ENCODE measurements around the gene COQ5. TPM values are rescaled to one million over a fixed set of nuclear protein-coding genes. Genes with fewer than 3 reads are reported as not detected.
"Not testable (repeated sequence)": the region's sequence is repeated elsewhere in the genome, so short reads cannot be mapped to it uniquely, and the experiment has no call there.

COQ5 gene
- total RNA-seq, 1 donor from 2014 or later, result 28.0 TPM

GRCh38 chr12:120500581-120500980 lies 28.4 kb downstream of the COQ5 start:
- Mint-ChIP-seq H3K27me3 (no peaks in the 10 kb centered on the region), H3K4me3 (no peak overlapping the region), H3K4me1 (peaks cover 23% of the 10 kb centered on the region), H3K9me3 (no peaks in the 10 kb centered on the region), H3K36me3 (ENCODE audit: low read depth) (peaks cover 58% of the 10 kb centered on the region), H3K27ac (no peak overlapping the region)
- DNase-seq, result no peak
- intact Hi-C loops (cut with micrococcal nuclease), result no loop called here

- H3K4me1 Mint-ChIP-seq, result peaks cover 31% of the 10 kb centered on the region
- no peak for DNase-seq
- no peaks in the 10 kb centered on the region for H3K27me3 Mint-ChIP-seq
- H3K27ac Mint-ChIP-seq, result no peak overlapping the region
- H3K4me3 Mint-ChIP-seq, result no peak overlapping the region
- H3K9me3 Mint-ChIP-seq, result no peaks in the 10 kb centered on the region
- H3K36me3 Mint-ChIP-seq (ENCODE audit: low read depth), result peaks cover 57% of the 10 kb centered on the region
- intact Hi-C loops (cut with micrococcal nuclease), result no loop called here
Measured at GRCh38 chr12:120498870-120499515, 30.0 kb downstream of the COQ5 start.

GRCh38 chr12:120497524-120498150 lies 31.3 kb downstream of the COQ5 start:
- DNase-seq, result no peak
- H3K9me3 Mint-ChIP-seq, result no peaks in the 10 kb centered on the region
- peaks cover 45% of the 10 kb centered on the region for H3K36me3 Mint-ChIP-seq (ENCODE audit: low read depth)
- H3K4me1 Mint-ChIP-seq, result peaks cover 31% of the 10 kb centered on the region
- peak overlapping the region; percentile 16 for H3K27ac Mint-ChIP-seq
- H3K27me3 Mint-ChIP-seq, result no peaks in the 10 kb centered on the region
- peak overlapping the region; percentile 94 for H3K4me3 Mint-ChIP-seq
- intact Hi-C loops (cut with micrococcal nuclease), result loop anchor here (2.0 kb wide), 4 partner anchors 37 to 83 kb away; partner anchors contain the start of genes COX6A1, GATC, POP5 and RNF10

GRCh38 chr12:120496413-120497340 lies 32.3 kb downstream of the COQ5 start:
- Mint-ChIP-seq H3K27me3 (no peaks in the 10 kb centered on the region), H3K27ac (peak overlapping the region; percentile 82), H3K36me3 (ENCODE audit: low read depth) (peaks cover 40% of the 10 kb centered on the region), H3K4me1 (peaks cover 31% of the 10 kb centered on the region), H3K9me3 (no peaks in the 10 kb centered on the region), H3K4me3 (peak overlapping the region; percentile 94)
- peak; percentile 82 for DNase-seq
- intact Hi-C loops (cut with micrococcal nuclease), result loop anchor here (1.0 to 2.0 kb wide), 6 partner anchors 27 to 191 kb away; partner anchors contain the start of genes COX6A1, GATC, MLEC and POP5

GRCh38 chr12:120495731-120496412 lies 33.1 kb downstream of the COQ5 start, which contains the start of gene DYNLL1:
DYNLL1 (plus strand) TSS chr12:120496113; CDS start chr12:120496422, 309 bp downstream.
- Mint-ChIP-seq H3K36me3 (ENCODE audit: low read depth) (peaks cover 38% of the 10 kb centered on the region), H3K27ac (peak within 1 kb of the TSS; percentile 82), H3K4me1 (peaks cover 31% of the 10 kb centered on the region), H3K9me3 (no peaks in the 10 kb centered on the region), H3K4me3 (peak within 1 kb of the TSS; percentile 94), H3K27me3 (no peaks in the 10 kb centered on the region)
- peak; percentile 100 for DNase-seq
- intact Hi-C loops (cut with micrococcal nuclease), result loop anchor here (1.0 to 2.0 kb wide), 6 partner anchors 27 to 191 kb away; partner anchors contain the start of genes COX6A1, GATC, MLEC and POP5

GRCh38 chr12:120495186-120495730 lies 33.7 kb downstream of the COQ5 start:
- Mint-ChIP-seq H3K9me3 (no peaks in the 10 kb centered on the region), H3K4me1 (peaks cover 26% of the 10 kb centered on the region), H3K36me3 (ENCODE audit: low read depth) (peaks cover 32% of the 10 kb centered on the region), H3K4me3 (peak overlapping the region; percentile 94), H3K27me3 (no peaks in the 10 kb centered on the region), H3K27ac (peak overlapping the region; percentile 69)
- no peak for DNase-seq
- intact Hi-C loops (cut with micrococcal nuclease), result no loop called here

GRCh38 chr12:120490833-120491512 lies 38.0 kb downstream of the COQ5 start:
- H3K9me3 Mint-ChIP-seq, result no peaks in the 10 kb centered on the region
- intact Hi-C loops (cut with micrococcal nuclease), result no loop called here
- DNase-seq, result no peak
- peaks cover 11% of the 10 kb centered on the region for H3K4me1 Mint-ChIP-seq
- peaks cover 7% of the 10 kb centered on the region for H3K36me3 Mint-ChIP-seq (ENCODE audit: low read depth)
- H3K4me3 Mint-ChIP-seq, result no peak overlapping the region
- H3K27ac Mint-ChIP-seq, result no peak overlapping the region
- H3K27me3 Mint-ChIP-seq, result no peaks in the 10 kb centered on the region

GRCh38 chr12:120490325-120490724 lies 38.6 kb downstream of the COQ5 start:
- Mint-ChIP-seq H3K36me3 (ENCODE audit: low read depth) (peaks cover 5% of the 10 kb centered on the region), H3K4me1 (peaks cover 10% of the 10 kb centered on the region), H3K27ac (no peak overlapping the region), H3K27me3 (no peaks in the 10 kb centered on the region), H3K9me3 (no peaks in the 10 kb centered on the region), H3K4me3 (no peak overlapping the region)
- no peak for DNase-seq
- intact Hi-C loops (cut with micrococcal nuclease), result no loop called here

GRCh38 chr12:120489018-120489417 lies 39.9 kb downstream of the COQ5 start:
- Mint-ChIP-seq H3K9me3 (no peaks in the 10 kb centered on the region), H3K36me3 (ENCODE audit: low read depth) (peaks cover 2% of the 10 kb centered on the region), H3K4me1 (peaks cover 3% of the 10 kb centered on the region), H3K4me3 (no peak overlapping the region), H3K27me3 (no peaks in the 10 kb centered on the region), H3K27ac (no peak overlapping the region)
- no peak for DNase-seq
- intact Hi-C loops (cut with micrococcal nuclease), result no loop called here

GRCh38 chr12:120488057-120488640 lies 40.8 kb downstream of the COQ5 start:
- peaks cover 3% of the 10 kb centered on the region for H3K4me1 Mint-ChIP-seq
- H3K27ac Mint-ChIP-seq, result no peak overlapping the region
- intact Hi-C loops (cut with micrococcal nuclease), result no loop called here

GRCh38 chr12:120487552-120487951 lies 41.4 kb downstream of the COQ5 start:
- H3K4me3 Mint-ChIP-seq, H3K27me3 Mint-ChIP-seq: not testable (repeated sequence)

More at GRCh38 chr12:120488057-120488640, 40.8 kb downstream of the COQ5 start:
- peaks cover 2% of the 10 kb centered on the region for H3K36me3 Mint-ChIP-seq (ENCODE audit: low read depth)
- no peaks in the 10 kb centered on the region for H3K9me3 Mint-ChIP-seq
- H3K27me3 Mint-ChIP-seq, result no peaks in the 10 kb centered on the region
- no peak overlapping the region for H3K4me3 Mint-ChIP-seq
- DNase-seq, result no peak

More at GRCh38 chr12:120487552-120487951, 41.4 kb downstream of the COQ5 start:
- DNase-seq; H3K36me3 Mint-ChIP-seq (ENCODE audit: low read depth); H3K9me3 Mint-ChIP-seq; H3K4me1 Mint-ChIP-seq; intact Hi-C loops (cut with micrococcal nuclease); H3K27ac Mint-ChIP-seq: not testable (repeated sequence)

All from activated CD4-positive, alpha-beta T cell treated with anti-CD3 and anti-CD28 coated beads, Interleukin-2, amount 10 ng/mL, durations not matched to agents 24 days and 14 days (primary cell).